A549 (cell line): ENCODE measurements around the gene BRPF3. TPM values are rescaled to one million over a fixed set of nuclear protein-coding genes. Genes with fewer than 3 reads are reported as not detected.

Experiments
- ATAC-seq, 2 experiments: fragments of 200-7000 bp in 1 of 2; fragments of >200 bp in 1 of 2; cut with Nextera tagmentation in 1 of 2; cut with Tn5 transposase in 1 of 2; 3 replicates each; pipeline versions ENCODE4 v1.8.0 to v1.9.1; 2018 to 2020; ENCODE audit warnings: mild to moderate bottlenecking in 1 of 2, moderate library complexity in 1 of 2
- CTCF ChIA-PET: fragments of 300-600 bp; sonication (Branson Sonifier 250); formaldehyde crosslinking; extraction: SDS; loops from one replicate; lab custom pipeline; 2021; ENCODE audit warnings: antibody characterized with exemption, inconsistent platforms; lab: Yijun Ruan, JAX
- POLR2A ChIA-PET: fragments of 350-600 bp; formaldehyde crosslinking; extraction: SDS; loops from one replicate; lab custom pipeline; 2021; ENCODE audit warnings: antibody characterized with exemption, inconsistent platforms; lab: Yijun Ruan, JAX
- DNase-seq, 2 experiments: peaks; one replicate each; pipeline versions ENCODE4 v3.0.0 to v3.0.0-alpha.2; 2011 to 2016; ENCODE audit warnings: low read depth in 1 of 2, low spot score in 1 of 2
- FAIRE-seq: peaks from 2 replicates; lab custom pipeline; 2011; peaks lifted over from hg19 to GRCh38; lab: Jason Lieb, UNC
- H3K27ac ChIP-seq, 2 experiments: fragments of >200 bp; sonication (Bioruptor Twin); formaldehyde crosslinking; 3 replicates each; pipeline ENCODE4 v1.5.1; 2016 to 2017
- H3K4me1 ChIP-seq: fragments of >200 bp; sonication (Bioruptor Twin); formaldehyde crosslinking; 3 replicates; pipeline ENCODE4 v1.6.1; 2016
- H3K4me2 ChIP-seq: fragments of >200 bp; sonication (Bioruptor Twin); formaldehyde crosslinking; 3 replicates; pipeline ENCODE4 v1.6.1; 2016
- H3K4me3 ChIP-seq: fragments of >200 bp; sonication (Bioruptor Twin); formaldehyde crosslinking; 3 replicates; pipeline ENCODE4 v1.5.1; 2016
- H3K9me3 ChIP-seq: fragments of >200 bp; sonication (Bioruptor Twin); formaldehyde crosslinking; 3 replicates; pipeline ENCODE4 v1.6.1; 2016
- EHMT2 ChIP-seq: fragments of 200-600 bp; sonication (generic); IDR thresholded peaks from 2 replicates; pipeline ENCODE4 v1.6.1; 2016; ENCODE audit warnings: antibody characterized with exemption, low read depth, mild to moderate bottlenecking, moderate library complexity
- FOSB ChIP-seq: fragments of 250-450 bp; sonication (Bioruptor Pico); IDR thresholded peaks from 2 replicates; pipeline ENCODE4 v1.5.0; 2020; ENCODE audit warnings: mild to moderate bottlenecking, moderate library complexity
- HDAC2 ChIP-seq: fragments of 200-600 bp; sonication (generic); IDR thresholded peaks from 2 replicates; pipeline ENCODE4 v1.6.1; 2016
- HOXA7 ChIP-seq: fragments of 250-450 bp; sonication (Bioruptor Pico); IDR thresholded peaks from 2 replicates; pipeline ENCODE4 v1.5.0; 2020; ENCODE audit warnings: mild to moderate bottlenecking, moderate library complexity
- HOXB13 ChIP-seq: fragments of 250-450 bp; sonication (Bioruptor Pico); IDR thresholded peaks from 2 replicates; pipeline ENCODE4 v1.5.0; 2020; ENCODE audit warnings: low read depth, mild to moderate bottlenecking, moderate library complexity
- JUN ChIP-seq, 2 experiments: fragments of >200 bp; sonication (Bioruptor Twin); formaldehyde crosslinking; IDR thresholded peaks; 2 replicates in 1 of 2; 3 replicates in 1 of 2; pipeline ENCODE4 v1.6.1; 2016 to 2017
- MYC ChIP-seq: IDR thresholded peaks from 2 replicates; pipeline ENCODE4 v1.6.1; 2012; ENCODE audit warnings: mild to moderate bottlenecking, inconsistent platforms, low read length, improper control_type of control experiment, borderline replicate concordance
- NR3C1 ChIP-seq: fragments of >200 bp; sonication (Bioruptor Twin); formaldehyde crosslinking; IDR thresholded peaks from 3 replicates; pipeline ENCODE4 v1.6.1; 2017
- POLR2A ChIP-seq: IDR thresholded peaks from 2 replicates; pipeline ENCODE4 v1.6.1; 2012; ENCODE audit warnings: mild to moderate bottlenecking, low read length
- RCOR1 ChIP-seq: fragments of 150-350 bp; IDR thresholded peaks from 2 replicates; pipeline ENCODE4 v1.6.1; 2014; ENCODE audit warnings: antibody characterized with exemption, low read length, low read depth
- RNF2 ChIP-seq: fragments of 200-600 bp; sonication (generic); IDR thresholded peaks from 2 replicates; pipeline ENCODE4 v1.6.1; 2016; ENCODE audit warnings: low read depth, mild to moderate bottlenecking, antibody characterized with exemption, moderate library complexity, borderline replicate concordance
- TFCP2L1 ChIP-seq: fragments of 250-450 bp; sonication (Bioruptor Pico); IDR thresholded peaks from 2 replicates; pipeline ENCODE4 v1.5.0; 2021; ENCODE audit warnings: mild to moderate bottlenecking
- ZC3H11A ChIP-seq: fragments of 450-650 bp; IDR thresholded peaks from 2 replicates; pipeline ENCODE4 v1.6.1; 2014; ENCODE audit warnings: antibody characterized with exemption, mild to moderate bottlenecking
- ZFP36 ChIP-seq: fragments of 450-650 bp; IDR thresholded peaks from 2 replicates; pipeline ENCODE4 v1.6.1; 2014; ENCODE audit warnings: borderline replicate concordance; ENCODE audit not compliant: partially characterized antibody
- ZNF302 ChIP-seq: fragments of 250-450 bp; sonication (Bioruptor Pico); IDR thresholded peaks from 2 replicates; pipeline ENCODE4 v1.9.0; 2021; ENCODE audit warnings: inconsistent platforms, mild to moderate bottlenecking, moderate library complexity
- ZSCAN20 ChIP-seq: fragments of 250-450 bp; sonication (Bioruptor Pico); IDR thresholded peaks from 2 replicates; pipeline ENCODE4 v1.8.0; 2022; ENCODE audit warnings: mild to moderate bottlenecking, moderate library complexity
- WGBS: methylation state at CpG from one replicate; pipeline ENCODE4 v1.1.6; 2017; ENCODE audit errors: missing lambda C conversion rate; 5-methylcytosine and 5-hydroxymethylcytosine counted together
- polyA plus RNA-seq, 4 experiments: library from polyadenylated mRNA; depleted of rRNA in 3 of 4; stranded (reverse); fragments of >200 nt; fragmentation: RNase III in 1 of 4; extraction: RNeasy Plus Mini Kit Qiagen cat#74134 plus additional on column Dnase treatment in 1 of 4; gene quantifications; 2 replicates in 3 of 4; 3 replicates in 1 of 4; pipeline ENCODE4 v1.2.3, GENCODE V29; 2011 to 2017
- TF ChIP-seq, protein P1 (sequence below): fragments of 250-450 bp; sonication (Bioruptor Pico); IDR thresholded peaks from 2 replicates; pipeline ENCODE4 v1.5.0; 2021; ENCODE audit warnings: mild to moderate bottlenecking, moderate library complexity, borderline replicate concordance
- TF ChIP-seq, protein P2 (sequence below): fragments of 450-650 bp; IDR thresholded peaks from 2 replicates; pipeline ENCODE4 v1.6.1; 2014; ENCODE audit warnings: antibody characterized with exemption
- TF ChIP-seq, protein P3 (sequence below): fragments of 200-600 bp; sonication (generic); IDR thresholded peaks from 2 replicates; pipeline ENCODE4 v1.6.1; 2016; ENCODE audit warnings: antibody characterized with exemption, mild to moderate bottlenecking, moderate library complexity
- TF ChIP-seq, protein P4 (sequence below): fragments of 250-450 bp; sonication (Bioruptor Pico); IDR thresholded peaks from 2 replicates; pipeline ENCODE4 v1.5.0; 2020; ENCODE audit warnings: low read depth, mild to moderate bottlenecking, moderate library complexity

BRPF3 gene
- polyA plus RNA-seq, 2 of the 4 experiments (the other 2 are of a cell fraction) = 9.8 to 11.2 TPM

DNA sequence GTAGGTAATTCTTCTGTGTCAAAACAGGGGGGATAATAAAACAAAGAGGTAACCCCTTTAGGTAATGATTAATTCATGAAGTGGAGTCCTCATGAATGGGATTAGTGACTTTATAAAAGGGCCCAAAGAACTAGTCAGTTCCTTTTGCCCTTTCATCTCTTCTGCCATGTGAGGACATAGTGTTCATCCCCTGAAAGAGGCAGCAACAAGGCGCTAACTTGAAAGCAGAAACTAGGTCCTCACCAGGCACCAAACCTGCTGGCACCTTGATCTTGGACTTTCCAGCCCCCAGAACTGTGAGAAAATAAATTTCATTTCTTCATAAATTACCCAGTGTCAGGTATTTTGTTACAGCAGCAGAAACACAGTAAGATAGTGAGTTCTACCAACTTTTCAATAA, 16.4 kb upstream of the BRPF3 start (continued):
- TF ChIP-seq, protein P1, sequence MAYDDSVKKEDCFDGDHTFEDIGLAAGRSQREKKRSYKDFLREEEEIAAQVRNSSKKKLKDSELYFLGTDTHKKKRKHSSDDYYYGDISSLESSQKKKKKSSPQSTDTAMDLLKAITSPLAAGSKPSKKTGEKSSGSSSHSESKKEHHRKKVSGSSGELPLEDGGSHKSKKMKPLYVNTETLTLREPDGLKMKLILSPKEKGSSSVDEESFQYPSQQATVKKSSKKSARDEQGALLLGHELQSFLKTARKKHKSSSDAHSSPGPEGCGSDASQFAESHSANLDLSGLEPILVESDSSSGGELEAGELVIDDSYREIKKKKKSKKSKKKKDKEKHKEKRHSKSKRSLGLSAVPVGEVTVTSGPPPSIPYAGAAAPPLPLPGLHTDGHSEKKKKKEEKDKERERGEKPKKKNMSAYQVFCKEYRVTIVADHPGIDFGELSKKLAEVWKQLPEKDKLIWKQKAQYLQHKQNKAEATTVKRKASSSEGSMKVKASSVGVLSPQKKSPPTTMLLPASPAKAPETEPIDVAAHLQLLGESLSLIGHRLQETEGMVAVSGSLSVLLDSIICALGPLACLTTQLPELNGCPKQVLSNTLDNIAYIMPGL (CRISPR knock-in tag) = no peak
- TF ChIP-seq, protein P2, sequence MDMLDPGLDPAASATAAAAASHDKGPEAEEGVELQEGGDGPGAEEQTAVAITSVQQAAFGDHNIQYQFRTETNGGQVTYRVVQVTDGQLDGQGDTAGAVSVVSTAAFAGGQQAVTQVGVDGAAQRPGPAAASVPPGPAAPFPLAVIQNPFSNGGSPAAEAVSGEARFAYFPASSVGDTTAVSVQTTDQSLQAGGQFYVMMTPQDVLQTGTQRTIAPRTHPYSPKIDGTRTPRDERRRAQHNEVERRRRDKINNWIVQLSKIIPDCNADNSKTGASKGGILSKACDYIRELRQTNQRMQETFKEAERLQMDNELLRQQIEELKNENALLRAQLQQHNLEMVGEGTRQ = no peak
- TF ChIP-seq ZFP36 (no peak), POLR2A (no peak), RCOR1 (no peak), ZNF302 (CRISPR knock-in tag) (no peak)

DNA sequence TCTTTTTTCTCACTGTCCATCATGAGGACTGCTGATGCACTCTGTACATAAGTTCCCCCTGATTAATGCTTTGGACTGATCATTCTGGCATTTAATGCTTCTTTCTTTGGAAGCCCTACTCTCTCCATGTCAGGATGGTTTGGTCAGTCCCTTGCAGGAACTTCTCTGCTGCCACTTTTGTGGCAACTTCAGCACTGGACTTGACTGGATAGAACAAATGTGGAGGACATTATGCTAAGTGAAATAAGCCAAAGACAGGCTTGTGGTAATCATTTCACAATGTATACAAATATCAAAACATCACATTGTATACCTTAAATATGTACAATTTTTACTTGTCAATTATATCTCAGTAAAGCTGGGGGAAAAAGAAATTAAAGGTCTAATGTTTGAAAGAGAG, 12.2 kb upstream of the BRPF3 start:
- Histone ChIP-seq H3K4me1 (no peaks in the 10 kb centered on the region), H3K27ac (no peak overlapping the region), H3K4me3 (no peak overlapping the region), H3K9me3 (no peaks in the 10 kb centered on the region), H3K4me2 (no peak overlapping the region)
- TF ChIP-seq MYC (no peak), ZSCAN20 (no peak), NR3C1 (no peak), TFCP2L1 (no peak), HOXB13 (CRISPR knock-in tag) (no peak), EHMT2 (no peak), HOXA7 (CRISPR knock-in tag) (no peak), ZC3H11A (no peak)
- TF ChIP-seq, protein P3, sequence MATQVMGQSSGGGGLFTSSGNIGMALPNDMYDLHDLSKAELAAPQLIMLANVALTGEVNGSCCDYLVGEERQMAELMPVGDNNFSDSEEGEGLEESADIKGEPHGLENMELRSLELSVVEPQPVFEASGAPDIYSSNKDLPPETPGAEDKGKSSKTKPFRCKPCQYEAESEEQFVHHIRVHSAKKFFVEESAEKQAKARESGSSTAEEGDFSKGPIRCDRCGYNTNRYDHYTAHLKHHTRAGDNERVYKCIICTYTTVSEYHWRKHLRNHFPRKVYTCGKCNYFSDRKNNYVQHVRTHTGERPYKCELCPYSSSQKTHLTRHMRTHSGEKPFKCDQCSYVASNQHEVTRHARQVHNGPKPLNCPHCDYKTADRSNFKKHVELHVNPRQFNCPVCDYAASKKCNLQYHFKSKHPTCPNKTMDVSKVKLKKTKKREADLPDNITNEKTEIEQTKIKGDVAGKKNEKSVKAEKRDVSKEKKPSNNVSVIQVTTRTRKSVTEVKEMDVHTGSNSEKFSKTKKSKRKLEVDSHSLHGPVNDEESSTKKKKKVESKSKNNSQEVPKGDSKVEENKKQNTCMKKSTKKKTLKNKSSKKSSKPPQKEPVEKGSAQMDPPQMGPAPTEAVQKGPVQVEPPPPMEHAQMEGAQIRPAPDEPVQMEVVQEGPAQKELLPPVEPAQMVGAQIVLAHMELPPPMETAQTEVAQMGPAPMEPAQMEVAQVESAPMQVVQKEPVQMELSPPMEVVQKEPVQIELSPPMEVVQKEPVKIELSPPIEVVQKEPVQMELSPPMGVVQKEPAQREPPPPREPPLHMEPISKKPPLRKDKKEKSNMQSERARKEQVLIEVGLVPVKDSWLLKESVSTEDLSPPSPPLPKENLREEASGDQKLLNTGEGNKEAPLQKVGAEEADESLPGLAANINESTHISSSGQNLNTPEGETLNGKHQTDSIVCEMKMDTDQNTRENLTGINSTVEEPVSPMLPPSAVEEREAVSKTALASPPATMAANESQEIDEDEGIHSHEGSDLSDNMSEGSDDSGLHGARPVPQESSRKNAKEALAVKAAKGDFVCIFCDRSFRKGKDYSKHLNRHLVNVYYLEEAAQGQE = no peak
- TF ChIP-seq, protein P4, sequence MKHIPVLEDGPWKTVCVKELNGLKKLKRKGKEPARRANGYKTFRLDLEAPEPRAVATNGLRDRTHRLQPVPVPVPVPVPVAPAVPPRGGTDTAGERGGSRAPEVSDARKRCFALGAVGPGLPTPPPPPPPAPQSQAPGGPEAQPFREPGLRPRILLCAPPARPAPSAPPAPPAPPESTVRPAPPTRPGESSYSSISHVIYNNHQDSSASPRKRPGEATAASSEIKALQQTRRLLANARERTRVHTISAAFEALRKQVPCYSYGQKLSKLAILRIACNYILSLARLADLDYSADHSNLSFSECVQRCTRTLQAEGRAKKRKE (CRISPR knock-in tag) = no peak
- TF ChIP-seq, protein P1 (CRISPR knock-in tag) = no peak
- POLR2A ChIA-PET = no interaction called here
- CTCF ChIA-PET = interaction anchor here (0.7 to 1.3 kb wide), 3 partner anchors 8 to 157 kb away, joined by 3 to 5 read pairs (median 3); no protein-coding TSS in a partner anchor
- FAIRE-seq (no peak), ATAC-seq (no peak), DNase-seq (no peak)

DNA sequence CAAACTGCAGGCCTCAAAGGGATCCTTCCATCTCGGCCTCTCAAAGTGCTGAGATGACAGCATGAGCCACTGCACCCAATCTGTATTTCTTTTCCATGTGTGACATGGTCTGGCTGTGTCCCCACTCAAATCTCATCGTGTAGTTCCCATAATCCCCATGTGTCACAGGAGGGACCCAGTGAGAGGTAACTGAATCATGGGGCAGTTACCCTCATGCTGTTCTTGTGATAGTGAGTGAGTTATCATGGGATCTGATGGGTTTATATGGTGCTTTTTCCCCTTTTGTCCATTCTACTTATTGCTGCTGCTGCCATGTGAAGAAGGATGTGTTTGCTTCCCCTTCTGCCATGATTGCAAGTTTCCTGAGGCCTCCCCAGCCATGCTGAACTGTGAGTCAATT, 10.3 kb upstream of the BRPF3 start:
- Histone ChIP-seq H3K4me3 (no peak overlapping the region), H3K27ac (no peak overlapping the region), H3K4me1 (no peaks in the 10 kb centered on the region), H3K4me2 (no peak overlapping the region), H3K9me3 (no peaks in the 10 kb centered on the region)
- WGBS = 94% methylated on average over 2 of the region's 2 CpGs
- ChIA-PET CTCF (no interaction called here), POLR2A (no interaction called here)
- ATAC-seq = no peak
- no peak for FAIRE-seq
- DNase-seq = no peak
- TF ChIP-seq RNF2 = no peak
- TF ChIP-seq, protein P4 (CRISPR knock-in tag) = no peak
- no peak for TF ChIP-seq MYC
- TF ChIP-seq HDAC2 = no peak
- no peak for TF ChIP-seq FOSB (CRISPR knock-in tag)
- no peak for TF ChIP-seq JUN (IDR thresholded peaks at IDR 0.05)
- no peak for TF ChIP-seq TFCP2L1
